Measurements from ENCODE around the gene RCAN1.

- no peak for TF ChIP-seq CTCF (conservative IDR thresholded peaks at IDR 0.05; ENCODE audit: low read depth, low read length)
- no peak for TF ChIP-seq EZH2 (IDR thresholded peaks at IDR 0.05; ENCODE audit: borderline replicate concordance, low read depth, low read length, poor library complexity, severe bottlenecking)
These were observed 42.9 kb downstream of the RCAN1 start for GRCh38 chr21:34571994-34572393.
